DOHH2 (cell line): ENCODE results near the gene WNT10A.

Experiments used
- H3F3A ChIP-seq: fragments of 200-600 bp; sonication (generic), shearing (Covaris generic); 2 replicates; pipeline ENCODE4 v1.6.0; 2016; ENCODE audit warnings: antibody characterized with exemption, mild to moderate bottlenecking; ENCODE audit not compliant: control insufficient read depth, insufficient read depth
- H3K27ac ChIP-seq: fragments of 200-600 bp; sonication (generic); 2 replicates; pipeline ENCODE4 v1.5.1; 2014; ENCODE audit warnings: low read depth, mild to moderate bottlenecking, low read length, moderate library complexity
- H3K27me3 ChIP-seq: fragments of 200-600 bp; sonication (generic); 2 replicates; pipeline ENCODE4 v1.6.1; 2014; ENCODE audit warnings: mild to moderate bottlenecking, low read length, mixed read lengths; ENCODE audit not compliant: control insufficient read depth
- H3K36me3 ChIP-seq: fragments of 200-600 bp; sonication (generic); 2 replicates; pipeline ENCODE4 v1.6.1; 2014; ENCODE audit warnings: mild to moderate bottlenecking, low read length, moderate library complexity, mixed read lengths; ENCODE audit not compliant: control insufficient read depth
- H3K4me1 ChIP-seq: fragments of 200-600 bp; sonication (generic); 2 replicates; pipeline ENCODE4 v1.6.1; 2014; ENCODE audit warnings: mild to moderate bottlenecking, low read length, mixed read lengths; ENCODE audit not compliant: control insufficient read depth
- H3K4me2 ChIP-seq: fragments of 200-600 bp; sonication (generic); 2 replicates; pipeline ENCODE4 v1.6.0; 2014; ENCODE audit warnings: mild to moderate bottlenecking, low read length, moderate library complexity
- H3K4me3 ChIP-seq: fragments of 200-600 bp; sonication (generic); 2 replicates; pipeline ENCODE4 v1.5.1; 2014; ENCODE audit warnings: mild to moderate bottlenecking, low read length, mixed read lengths
- H3K79me2 ChIP-seq: fragments of 200-600 bp; sonication (generic); 2 replicates; pipeline ENCODE4 v1.6.1; 2014; ENCODE audit warnings: mild to moderate bottlenecking, low read length, mixed read lengths; ENCODE audit not compliant: control insufficient read depth
- H3K9me2 ChIP-seq: fragments of 200-600 bp; sonication (generic); replicated peaks from 2 replicates; pipeline ENCODE4 v1.6.1; 2014; ENCODE audit warnings: mild to moderate bottlenecking, low read length, mixed read lengths; ENCODE audit not compliant: control insufficient read depth
- H3K9me3 ChIP-seq: fragments of 200-600 bp; sonication (generic); 2 replicates; pipeline ENCODE4 v1.6.1; 2014; ENCODE audit warnings: antibody characterized with exemption, low read length, mixed read lengths; ENCODE audit not compliant: control insufficient read depth, insufficient read depth
- H4K20me1 ChIP-seq: fragments of 200-600 bp; sonication (generic); 2 replicates; pipeline ENCODE4 v1.6.0; 2014; ENCODE audit warnings: low read depth, mild to moderate bottlenecking, antibody characterized with exemption, low read length, moderate library complexity; ENCODE audit not compliant: control insufficient read depth, insufficient read depth
- CTCF ChIP-seq: fragments of 200-600 bp; sonication (generic); IDR thresholded peaks from one replicate; pipeline ENCODE4 v1.5.1; 2014; ENCODE audit warnings: antibody characterized with exemption, mild to moderate bottlenecking, low read depth, low read length; ENCODE audit not compliant: poor library complexity, severe bottlenecking
- EZH2phosphoT487 ChIP-seq: fragments of 200-600 bp; sonication (generic); IDR thresholded peaks from 2 replicates; pipeline ENCODE4 v1.6.1; 2017; ENCODE audit warnings: borderline replicate concordance, mild to moderate bottlenecking, antibody characterized with exemption, low read length, moderate library complexity, mixed read lengths

The WNT10A gene

GRCh38 chr2:218855305-218856166 lies 25.1 kb upstream of the WNT10A start:
- no peak overlapping the region for H3K4me2 ChIP-seq

GRCh38 chr2:218856167-218856895 lies 24.3 kb upstream of the WNT10A start:
- TF ChIP-seq EZH2phosphoT487 (no peak), CTCF (no peak)
- Histone ChIP-seq H3K79me2 (no peaks in the 10 kb centered on the region), H3K36me3 (no peaks in the 10 kb centered on the region), H3K4me2 (no peak overlapping the region; the same call in 1 of the 2 replicates), H3F3A (no peaks in the 10 kb centered on the region), H3K27me3 (peaks cover 70% of the 10 kb centered on the region), H3K4me1 (peaks cover 5% of the 10 kb centered on the region; the same call in 1 of the 2 replicates), H4K20me1 (no peaks in the 10 kb centered on the region), H3K9me2 (no peaks in the 10 kb centered on the region), H3K27ac (no peak overlapping the region), H3K4me3 (no peak overlapping the region), H3K9me3 (no peaks in the 10 kb centered on the region)

More at GRCh38 chr2:218855305-218856166, 25.1 kb upstream of the WNT10A start:
- H3K79me2 ChIP-seq = no peaks in the 10 kb centered on the region
- H3K9me2 ChIP-seq = no peaks in the 10 kb centered on the region
- H3K27ac ChIP-seq = no peak overlapping the region
- H3K27me3 ChIP-seq = peaks cover 64% of the 10 kb centered on the region
- no peaks in the 10 kb centered on the region for H3K9me3 ChIP-seq
- H3K36me3 ChIP-seq = no peaks in the 10 kb centered on the region
- peaks cover 5% of the 10 kb centered on the region; the same call in 1 of the 2 replicates for H3K4me1 ChIP-seq
- no peaks in the 10 kb centered on the region for H3F3A ChIP-seq
- no peaks in the 10 kb centered on the region for H4K20me1 ChIP-seq
- TF ChIP-seq EZH2phosphoT487 = no peak
- no peak for TF ChIP-seq CTCF
- H3K4me3 ChIP-seq = no peak overlapping the region

- no peak overlapping the region for H3K27ac ChIP-seq
- H4K20me1 ChIP-seq = no peaks in the 10 kb centered on the region
- no peak overlapping the region for H3K4me3 ChIP-seq
- peaks cover 75% of the 10 kb centered on the region for H3K27me3 ChIP-seq
- H3K9me3 ChIP-seq = no peaks in the 10 kb centered on the region
- no peaks in the 10 kb centered on the region for H3K36me3 ChIP-seq
- TF ChIP-seq CTCF = no peak
- TF ChIP-seq EZH2phosphoT487 = no peak
- no peaks in the 10 kb centered on the region for H3F3A ChIP-seq
- peaks cover 5% of the 10 kb centered on the region; the same call in 1 of the 2 replicates for H3K4me1 ChIP-seq
- no peak overlapping the region for H3K4me2 ChIP-seq
- no peaks in the 10 kb centered on the region for H3K9me2 ChIP-seq
- H3K79me2 ChIP-seq = no peaks in the 10 kb centered on the region
Observed at GRCh38 chr2:218856896-218857243, 23.8 kb upstream of the WNT10A start.
